Inflammatory macrophage treated with lipopolysaccharide for 1 hour (primary cell): Measurements from ENCODE around the gene SLC25A44.
"Not testable (repeated sequence)": the region's sequence is repeated elsewhere in the genome, so short reads cannot be mapped to it uniquely, and the experiment has no call there.

Experiments used
- DNase-seq, 2 donors: peaks; one replicate each; pipeline ENCODE4 v3.0.0-alpha.2; 2020 to 2022

SLC25A44 gene

GRCh38 chr1:156164125-156164831 is 29.6 kb upstream of the SLC25A44 start:
- no peak for DNase-seq

- peak; percentile 91 to 93 for DNase-seq
Observed at GRCh38 chr1:156165083-156165482, 28.8 kb upstream of the SLC25A44 start.

GRCh38 chr1:156167536-156167935 is 26.4 kb upstream of the SLC25A44 start:
- no peak for DNase-seq

GRCh38 chr1:156172696-156173470 is 21.0 kb upstream of the SLC25A44 start:
- no peak for DNase-seq

GRCh38 chr1:156176610-156177210 is 17.2 kb upstream of the SLC25A44 start:
- DNase-seq, result no peak

GRCh38 chr1:156177919-156178654 is 15.8 kb upstream of the SLC25A44 start:
- no peak for DNase-seq

GRCh38 chr1:156180471-156180870 is 13.4 kb upstream of the SLC25A44 start:
- no peak for DNase-seq

GRCh38 chr1:156181391-156181924 is 12.4 kb upstream of the SLC25A44 start:
- not testable (repeated sequence) for DNase-seq

GRCh38 chr1:156182010-156182779 is 11.7 kb upstream of the SLC25A44 start:
- DNase-seq, result not testable (repeated sequence)

GRCh38 chr1:156186347-156187177 is 7.3 kb upstream of the SLC25A44 start:
- DNase-seq, result peak in 1 of 2 donors; percentile 12

- not testable (repeated sequence) for DNase-seq
Observed at GRCh38 chr1:156190265-156190664, 3.6 kb upstream of the SLC25A44 start.

GRCh38 chr1:156191292-156191964 is 2.5 kb upstream of the SLC25A44 start:
- peak in 1 of 2 donors; percentile 6 for DNase-seq

GRCh38 chr1:156193208-156193487 is 756 bp upstream of the SLC25A44 start:
- DNase-seq, result no peak

GRCh38 chr1:156194300-156194652 is 372 bp downstream of the SLC25A44 start:
- DNase-seq, result no peak

- no peak for DNase-seq
Observed at GRCh38 chr1:156195853-156196252, 1.9 kb downstream of the SLC25A44 start.

GRCh38 chr1:156196445-156196844 is 2.5 kb downstream of the SLC25A44 start:
- no peak for DNase-seq

- DNase-seq, result no peak
Observed at GRCh38 chr1:156198831-156199349, 5.0 kb downstream of the SLC25A44 start.

- DNase-seq, result no peak
Observed at GRCh38 chr1:156200044-156200443, 6.1 kb downstream of the SLC25A44 start.

- no peak for DNase-seq
Observed at GRCh38 chr1:156203331-156203730, 9.4 kb downstream of the SLC25A44 start.

GRCh38 chr1:156204686-156205085 is 10.8 kb downstream of the SLC25A44 start:
- no peak for DNase-seq

GRCh38 chr1:156211243-156211642 is 17.3 kb downstream of the SLC25A44 start:
- no peak for DNase-seq
